Gastrocnemius medialis (tissue), 4 donors: ENCODE data around the gene SBSN.

Experiments used
- CTCF ChIP-seq, 5 experiments: fragments of 450-650 bp in 3 of 5; fragments of 200-600 bp in 2 of 5; sonication (generic) in 2 of 5; IDR thresholded peaks in 4 of 5; conservative IDR thresholded peaks in 1 of 5; 1 replicate in 4 of 5; 2 replicates in 1 of 5; pipeline ENCODE4 v1.5.1; 2016 to 2019; ENCODE audit warnings: antibody characterized with exemption in 5 of 5, mild to moderate bottlenecking in 3 of 5, moderate library complexity in 3 of 5
- POLR2A ChIP-seq, 2 donors: fragments of 450-650 bp; IDR thresholded peaks; one replicate each; pipeline ENCODE4 v1.6.1; 2017; ENCODE audit warnings: antibody characterized with exemption in 2 of 2, mild to moderate bottlenecking in 2 of 2, moderate library complexity in 2 of 2

GRCh38 chr19:35525873-35526272 is 2.2 kb downstream of the SBSN start:
- TF ChIP-seq CTCF (IDR thresholded peaks at IDR 0.05 in 4 of 5, conservative IDR thresholded peaks at IDR 0.05 in 1 of 5) (no peak), POLR2A (IDR thresholded peaks at IDR 0.05) (no peak)
